Naive B cell (primary cell): ENCODE results near the gene LYSMD3. TPM values are rescaled to one million over a fixed set of nuclear protein-coding genes. Genes with fewer than 3 reads are reported as not detected.

Source experiments
- ATAC-seq, 2 donors: fragments of 150-1000 bp; cut with Tn5 transposase; 2 replicates each; pipeline ENCODE4 v1.10.0; 2021; ENCODE audit warnings: low read depth in 2 of 2, mild to moderate bottlenecking in 2 of 2, moderate library complexity in 2 of 2
- DNase-seq: peaks from one replicate; pipeline ENCODE4 v3.0.0; 2022
- H3K27ac Mint-ChIP-seq, 6 donors: one replicate each; pipeline ENCODE4 v1.8.0; 2020 to 2022; ENCODE audit warnings: mild to moderate bottlenecking in 6 of 6, mixed read lengths in 6 of 6, moderate library complexity in 5 of 6, inconsistent platforms in 2 of 6
- H3K27me3 Mint-ChIP-seq, 3 donors: one replicate each; pipeline ENCODE4 v1.8.0; 2021 to 2022; ENCODE audit warnings: mixed read lengths in 3 of 3, mild to moderate bottlenecking in 1 of 3
- H3K36me3 Mint-ChIP-seq, 2 donors: one replicate each; pipeline ENCODE4 v1.8.0; 2020 to 2022; ENCODE audit warnings: mixed read lengths in 2 of 2, inconsistent platforms in 1 of 2, mild to moderate bottlenecking in 1 of 2
- H3K4me1 Mint-ChIP-seq, 3 donors: one replicate each; pipeline ENCODE4 v1.8.0; 2020 to 2022; ENCODE audit warnings: mixed read lengths in 3 of 3, inconsistent platforms in 1 of 3, mild to moderate bottlenecking in 1 of 3, moderate library complexity in 1 of 3
- H3K4me3 Mint-ChIP-seq, 8 donors: one replicate each; pipeline ENCODE4 v1.8.0; 2020 to 2022; ENCODE audit warnings: mild to moderate bottlenecking in 8 of 8, mixed read lengths in 8 of 8, moderate library complexity in 8 of 8, inconsistent platforms in 2 of 8
- H3K9me3 Mint-ChIP-seq, 7 donors: one replicate each; pipeline ENCODE4 v1.8.0; 2020 to 2022; ENCODE audit warnings: mixed read lengths in 7 of 7, mild to moderate bottlenecking in 5 of 7, inconsistent platforms in 2 of 7, moderate library complexity in 1 of 7
- polyA plus RNA-seq, 6 donors: library from polyadenylated mRNA; unstranded; fragments of 300-500 nt; fragmentation: Illumina TruSeq; gene quantifications; one replicate each; pipeline ENCODE4 v1.2.3, GENCODE V29; 2021; ENCODE audit warnings: low read depth in 6 of 6

Gene LYSMD3
- polyA plus RNA-seq, 6 donors from 2014 or later = 3.2 to 12.8 (median 9.4) TPM

DNA sequence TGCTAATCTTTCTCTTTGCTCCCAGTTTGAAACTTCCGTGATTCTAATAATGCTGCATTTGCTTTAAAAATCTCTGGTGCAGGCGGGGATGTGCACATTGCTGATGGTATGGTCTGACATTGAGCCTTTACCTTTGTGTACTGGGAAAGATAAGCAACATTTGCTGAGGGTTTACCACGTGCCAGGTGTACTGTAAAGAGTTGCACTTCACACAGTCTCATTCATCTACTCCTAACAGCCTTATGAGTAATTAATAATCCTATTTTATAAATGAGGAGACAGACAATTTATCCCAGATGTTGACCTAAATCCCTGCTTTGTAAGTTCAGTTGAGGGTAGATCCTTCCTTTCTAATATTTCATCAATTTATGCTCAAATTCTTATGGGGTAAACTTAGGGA lies 28.5 kb upstream of the LYSMD3 start:
- Mint-ChIP-seq H3K9me3 (no peaks in the 10 kb centered on the region), H3K4me1 (peaks cover 13 to 15% (median 15%) of the 10 kb centered on the region in 3 donors), H3K36me3 (no peaks in the 10 kb centered on the region), H3K27ac (peak overlapping the region in 1 of 6 donors; percentile 53), H3K27me3 (peaks cover 64 to 75% (median 74%) of the 10 kb centered on the region in 3 donors), H3K4me3 (peak overlapping the region in 7 of 8 donors; percentile 8 to 76 (median 67))
- no peak for DNase-seq
- ATAC-seq = no peak

DNA sequence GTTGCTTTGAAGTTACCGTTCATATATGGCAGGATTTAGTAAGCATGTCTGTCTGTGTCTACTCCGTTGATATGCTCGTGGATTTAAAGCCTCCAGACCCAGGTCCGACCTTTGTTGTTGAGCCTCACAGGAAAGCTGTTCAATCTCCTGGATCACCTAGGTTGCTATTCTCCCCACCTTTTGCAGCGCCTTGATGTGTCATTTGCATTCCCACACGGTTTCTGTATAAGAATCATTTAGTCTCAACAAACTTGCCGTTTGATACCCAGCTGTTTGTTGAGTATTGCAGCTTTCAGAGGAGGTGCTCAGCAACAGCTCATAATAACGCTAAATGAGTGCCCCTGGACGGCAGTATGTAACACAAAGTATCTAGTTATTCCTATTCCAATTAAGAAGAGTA lies 28.0 kb upstream of the LYSMD3 start:
- Mint-ChIP-seq H3K27me3 (peaks cover 64 to 79% (median 77%) of the 10 kb centered on the region in 3 donors), H3K27ac (no peak overlapping the region), H3K4me3 (peak overlapping the region in 1 of 8 donors; percentile 25), H3K4me1 (peaks cover 13 to 15% (median 15%) of the 10 kb centered on the region in 3 donors), H3K9me3 (no peaks in the 10 kb centered on the region), H3K36me3 (no peaks in the 10 kb centered on the region)
- ATAC-seq = no peak
- no peak for DNase-seq

- DNase-seq (no peak), ATAC-seq (no peak)
- no peak overlapping the region for H3K4me3 Mint-ChIP-seq
- H3K36me3 Mint-ChIP-seq = no peaks in the 10 kb centered on the region
- H3K27me3 Mint-ChIP-seq = peaks cover 61 to 76% (median 72%) of the 10 kb centered on the region in 3 donors
- peaks cover 0 to 2% (median 0%) of the 10 kb centered on the region in 7 donors for H3K9me3 Mint-ChIP-seq
- H3K27ac Mint-ChIP-seq = no peak overlapping the region
- peaks cover 15 to 22% (median 15%) of the 10 kb centered on the region in 3 donors for H3K4me1 Mint-ChIP-seq
Observed at GRCh38 chr5:90555666-90556065, 26.3 kb upstream of the LYSMD3 start.

GRCh38 chr5:90554358-90555006 lies 25.1 kb upstream of the LYSMD3 start:
- Mint-ChIP-seq H3K27ac (no peak overlapping the region), H3K4me3 (no peak overlapping the region), H3K36me3 (no peaks in the 10 kb centered on the region), H3K4me1 (peaks cover 15 to 22% (median 15%) of the 10 kb centered on the region in 3 donors), H3K9me3 (peaks cover 0 to 2% (median 0%) of the 10 kb centered on the region in 7 donors), H3K27me3 (peaks cover 52 to 79% (median 70%) of the 10 kb centered on the region in 3 donors)
- ATAC-seq = no peak
- no peak for DNase-seq

DNA sequence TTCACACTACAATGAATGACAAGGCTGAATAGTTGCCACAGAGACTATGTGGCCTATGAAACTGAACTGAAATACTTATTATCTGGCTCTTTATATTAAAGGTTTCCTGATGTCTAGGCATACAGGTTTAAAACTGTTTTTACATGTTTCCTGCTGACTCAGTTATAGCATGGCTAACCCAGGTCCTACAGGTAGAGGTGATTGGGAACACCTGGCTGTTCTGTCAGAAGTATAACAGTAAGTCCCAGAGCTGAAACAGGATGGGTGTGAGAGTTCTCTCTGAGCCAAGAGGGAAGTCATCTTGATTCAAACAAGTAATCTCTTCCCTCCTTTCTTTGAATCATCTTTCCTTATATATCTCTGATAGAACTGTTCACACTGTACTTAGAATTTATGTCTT lies 24.3 kb upstream of the LYSMD3 start:
- H3K9me3 Mint-ChIP-seq = peaks cover 0 to 2% (median 0%) of the 10 kb centered on the region in 7 donors
- ATAC-seq (no peak), DNase-seq (no peak)
- peaks cover 46 to 72% (median 62%) of the 10 kb centered on the region in 3 donors for H3K27me3 Mint-ChIP-seq
- no peak overlapping the region for H3K4me3 Mint-ChIP-seq
- no peak overlapping the region for H3K27ac Mint-ChIP-seq
- peaks cover 10 to 18% (median 10%) of the 10 kb centered on the region in 3 donors for H3K4me1 Mint-ChIP-seq
- no peaks in the 10 kb centered on the region for H3K36me3 Mint-ChIP-seq

- Mint-ChIP-seq H3K4me1 (peaks cover 0 to 9% (median 0%) of the 10 kb centered on the region in 3 donors), H3K27me3 (peaks cover 35 to 48% (median 41%) of the 10 kb centered on the region in 3 donors), H3K36me3 (no peaks in the 10 kb centered on the region), H3K27ac (peak overlapping the region in 1 of 6 donors; percentile 75), H3K4me3 (no peak overlapping the region), H3K9me3 (peaks cover 0 to 2% (median 0%) of the 10 kb centered on the region in 7 donors)
- ATAC-seq = peak; percentile 52 to 71
- no peak for DNase-seq
Observed at GRCh38 chr5:90551376-90551775, 22.0 kb upstream of the LYSMD3 start.

DNA sequence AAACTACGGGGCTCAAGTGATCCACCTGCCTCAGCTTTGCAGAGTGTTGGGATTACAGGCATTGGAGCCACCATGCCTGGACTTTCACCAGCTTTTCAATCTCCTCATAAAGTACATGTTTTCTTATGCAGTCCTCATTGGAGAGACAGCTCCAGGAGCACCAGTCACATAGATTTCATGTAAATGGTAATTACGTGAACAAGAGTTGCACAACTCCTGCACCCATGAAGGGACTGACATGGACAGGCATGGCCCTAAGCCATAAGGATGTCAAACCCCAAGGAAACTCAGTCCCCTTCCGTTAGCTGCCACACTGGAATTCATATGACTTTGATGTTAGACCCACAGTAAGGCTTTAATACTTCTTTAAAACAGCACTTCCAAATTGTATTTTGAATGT lies 21.6 kb upstream of the LYSMD3 start:
- Mint-ChIP-seq H3K27me3 (peaks cover 33 to 44% (median 37%) of the 10 kb centered on the region in 3 donors), H3K4me1 (peaks cover 0 to 9% (median 0%) of the 10 kb centered on the region in 3 donors), H3K36me3 (no peaks in the 10 kb centered on the region), H3K4me3 (no peak overlapping the region), H3K9me3 (peaks cover 0 to 2% (median 0%) of the 10 kb centered on the region in 7 donors), H3K27ac (no peak overlapping the region)
- ATAC-seq = no peak
- no peak for DNase-seq

DNA sequence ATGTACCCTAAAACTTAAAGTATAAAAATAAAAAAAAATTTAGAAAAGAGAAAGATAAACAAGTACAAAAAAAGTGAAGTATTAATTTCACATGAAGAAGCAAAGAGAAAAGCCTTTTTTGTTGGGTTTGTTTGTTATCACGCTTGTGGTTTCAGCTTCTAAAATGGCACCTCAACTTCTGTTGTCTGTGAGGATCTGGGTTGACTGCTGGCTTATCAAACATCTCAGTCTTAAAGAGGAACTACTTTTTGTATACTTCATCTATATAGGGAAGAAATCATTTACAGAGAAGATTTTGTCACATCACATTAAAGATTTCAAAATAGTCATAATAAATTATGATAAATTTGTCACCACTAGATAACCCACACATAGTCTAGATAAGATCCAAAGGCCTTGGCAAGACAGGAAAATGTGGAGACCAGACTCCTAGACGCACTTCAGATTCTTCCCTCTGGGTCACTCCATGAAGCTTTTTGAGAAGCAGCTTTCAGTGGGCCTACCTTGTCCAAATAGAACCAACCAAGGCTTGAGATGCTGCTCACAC lies 20.4 kb upstream of the LYSMD3 start:
- Mint-ChIP-seq H3K9me3 (peaks cover 0 to 2% (median 0%) of the 10 kb centered on the region in 7 donors), H3K4me3 (no peak overlapping the region), H3K27me3 (peaks cover 32 to 40% (median 34%) of the 10 kb centered on the region in 3 donors), H3K4me1 (peaks cover 0 to 9% (median 0%) of the 10 kb centered on the region in 3 donors), H3K27ac (peak overlapping the region in 2 of 6 donors; percentile 1 to 16), H3K36me3 (no peaks in the 10 kb centered on the region)
- DNase-seq = no peak
- ATAC-seq = no peak

DNA sequence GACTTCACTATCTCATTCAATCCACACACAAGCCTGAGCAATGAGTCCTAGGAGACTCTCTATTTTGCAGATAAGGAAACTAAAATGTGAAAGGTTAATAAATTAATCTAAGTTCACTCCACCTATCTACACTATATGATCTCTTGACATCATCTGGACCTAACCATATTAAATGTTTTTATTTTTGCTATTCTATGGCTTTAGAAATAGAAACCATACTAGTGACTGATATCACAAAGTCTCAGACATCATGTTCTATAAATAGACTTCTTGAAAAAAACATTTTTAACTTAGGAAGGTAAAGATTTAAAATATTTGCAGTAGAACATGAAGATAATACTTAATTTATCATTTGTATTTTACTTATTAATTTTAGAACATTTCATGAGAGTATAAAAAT lies 19.8 kb upstream of the LYSMD3 start:
- Mint-ChIP-seq H3K4me1 (peaks cover 0 to 9% (median 0%) of the 10 kb centered on the region in 3 donors), H3K27me3 (peaks cover 34 to 38% (median 34%) of the 10 kb centered on the region in 3 donors), H3K36me3 (no peaks in the 10 kb centered on the region), H3K27ac (no peak overlapping the region), H3K9me3 (peaks cover 0 to 2% (median 0%) of the 10 kb centered on the region in 7 donors), H3K4me3 (no peak overlapping the region)
- DNase-seq (no peak), ATAC-seq (no peak)

DNA sequence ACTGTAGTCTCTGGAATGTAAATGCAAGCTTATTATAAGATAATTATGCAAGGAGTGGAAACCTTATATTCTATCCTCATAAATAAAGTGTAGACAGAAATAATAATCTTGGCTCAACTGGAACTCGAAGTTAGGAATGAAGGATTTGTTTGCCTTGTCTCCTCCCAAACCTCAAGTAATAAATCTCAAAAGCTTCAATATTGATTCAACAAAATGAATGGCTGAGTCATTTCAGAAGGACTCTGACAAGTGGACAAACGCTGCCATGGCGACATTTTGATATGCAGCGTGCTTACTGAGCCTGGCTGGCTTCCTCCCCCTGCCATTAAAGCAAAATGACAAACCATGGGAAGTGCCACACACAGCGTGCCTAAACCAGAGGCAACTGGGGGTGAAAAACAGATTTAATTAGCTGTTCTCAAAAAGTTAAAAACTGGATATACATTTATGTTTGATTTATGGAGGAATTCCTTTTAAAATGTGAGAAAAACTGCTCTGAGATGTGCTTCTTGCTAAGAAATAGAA lies 18.7 kb upstream of the LYSMD3 start:
- H3K36me3 Mint-ChIP-seq = no peaks in the 10 kb centered on the region
- no peak overlapping the region for H3K4me3 Mint-ChIP-seq
- no peak for DNase-seq
- peaks cover 0 to 2% (median 0%) of the 10 kb centered on the region in 7 donors for H3K9me3 Mint-ChIP-seq
- no peak overlapping the region for H3K27ac Mint-ChIP-seq
- peaks cover 0 to 9% (median 0%) of the 10 kb centered on the region in 3 donors for H3K4me1 Mint-ChIP-seq
- peaks cover 30 to 38% (median 37%) of the 10 kb centered on the region in 3 donors for H3K27me3 Mint-ChIP-seq
- no peak for ATAC-seq

GRCh38 chr5:90547072-90547536 lies 17.7 kb upstream of the LYSMD3 start:
- Mint-ChIP-seq H3K4me1 (peaks cover 0 to 9% (median 0%) of the 10 kb centered on the region in 3 donors), H3K27ac (no peak overlapping the region), H3K36me3 (no peaks in the 10 kb centered on the region), H3K4me3 (no peak overlapping the region), H3K9me3 (peaks cover 0 to 2% (median 0%) of the 10 kb centered on the region in 7 donors), H3K27me3 (peaks cover 20 to 37% (median 35%) of the 10 kb centered on the region in 3 donors)
- ATAC-seq (no peak), DNase-seq (no peak)

GRCh38 chr5:90546216-90546837 lies 16.9 kb upstream of the LYSMD3 start:
- no peak for DNase-seq
- no peaks in the 10 kb centered on the region for H3K36me3 Mint-ChIP-seq
- peaks cover 0 to 4% (median 0%) of the 10 kb centered on the region in 3 donors for H3K4me1 Mint-ChIP-seq
- no peaks in the 10 kb centered on the region for H3K9me3 Mint-ChIP-seq
- no peak for ATAC-seq
- H3K27me3 Mint-ChIP-seq = peaks cover 20 to 42% (median 40%) of the 10 kb centered on the region in 3 donors
- no peak overlapping the region for H3K27ac Mint-ChIP-seq
- H3K4me3 Mint-ChIP-seq = no peak overlapping the region

GRCh38 chr5:90545511-90545910 lies 16.1 kb upstream of the LYSMD3 start:
- ATAC-seq = no peak
- no peak overlapping the region for H3K4me3 Mint-ChIP-seq

More at GRCh38 chr5:90545511-90545910, 16.1 kb upstream of the LYSMD3 start:
- Mint-ChIP-seq H3K27me3 (peaks cover 20 to 43% (median 42%) of the 10 kb centered on the region in 3 donors), H3K4me1 (no peaks in the 10 kb centered on the region), H3K36me3 (no peaks in the 10 kb centered on the region), H3K27ac (peak overlapping the region in 1 of 6 donors; percentile 54), H3K9me3 (no peaks in the 10 kb centered on the region)
- DNase-seq = no peak
